ENCODE data around the gene NFATC1.

Gene NFATC1

GRCh38 chr18:79445696-79446561 lies 50.2 kb downstream of the NFATC1 start:
- DNase-seq, result no peak

DNA sequence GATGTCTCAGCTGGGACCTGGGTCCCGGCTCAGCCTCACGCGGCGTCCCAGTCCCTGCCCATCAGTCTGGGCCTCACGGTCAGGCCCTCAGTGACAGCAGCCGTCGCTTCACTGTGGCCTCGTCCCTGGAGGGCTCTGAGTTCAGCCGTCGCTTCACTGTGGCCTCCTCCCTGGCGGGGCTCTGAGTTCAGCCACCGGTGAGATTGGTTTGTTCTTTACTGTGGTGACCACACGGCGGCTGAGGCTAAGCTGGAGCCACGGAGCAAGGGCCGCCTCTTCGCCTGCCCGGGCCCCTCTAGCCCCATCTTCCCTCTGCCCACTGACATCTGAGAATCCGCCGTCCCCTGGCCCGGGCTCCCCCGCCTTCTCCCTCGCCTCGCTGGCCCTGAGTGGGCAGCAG lies 51.2 kb downstream of the NFATC1 start:
- DNase-seq, result no peak

DNA sequence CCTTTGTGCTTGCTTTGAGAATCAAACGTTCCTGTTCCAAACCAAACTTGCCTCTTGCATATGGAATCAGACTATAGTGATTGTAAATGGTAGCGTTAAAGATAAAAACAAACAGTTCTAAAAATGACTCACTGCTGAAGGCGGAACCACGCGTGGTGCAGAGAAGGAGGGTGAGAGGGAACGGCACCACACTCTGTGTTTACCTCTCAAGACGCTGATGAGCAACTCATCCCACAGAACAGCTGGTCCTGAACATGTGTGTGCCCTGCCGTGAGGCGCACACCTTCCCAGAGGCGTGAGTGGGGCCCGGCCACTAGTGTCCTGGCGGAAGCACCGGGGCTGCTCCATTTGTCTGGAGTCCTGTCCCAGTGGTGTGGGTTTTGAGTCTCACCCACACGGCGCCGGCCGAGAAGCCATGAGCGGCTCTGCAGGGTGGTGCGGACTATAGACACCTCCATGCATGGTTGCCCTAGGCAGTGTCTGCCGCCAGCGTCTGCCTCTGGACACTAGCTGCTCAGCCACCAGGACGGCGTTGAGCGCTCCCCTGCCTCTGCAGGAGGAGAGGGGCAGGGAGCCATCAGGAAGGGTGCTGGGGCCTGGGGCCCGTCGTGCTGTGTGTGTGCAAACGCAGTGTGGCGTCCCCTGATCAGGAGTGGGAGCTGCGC lies 52.1 kb downstream of the NFATC1 start:
- DNase-seq, result no peak

DNA sequence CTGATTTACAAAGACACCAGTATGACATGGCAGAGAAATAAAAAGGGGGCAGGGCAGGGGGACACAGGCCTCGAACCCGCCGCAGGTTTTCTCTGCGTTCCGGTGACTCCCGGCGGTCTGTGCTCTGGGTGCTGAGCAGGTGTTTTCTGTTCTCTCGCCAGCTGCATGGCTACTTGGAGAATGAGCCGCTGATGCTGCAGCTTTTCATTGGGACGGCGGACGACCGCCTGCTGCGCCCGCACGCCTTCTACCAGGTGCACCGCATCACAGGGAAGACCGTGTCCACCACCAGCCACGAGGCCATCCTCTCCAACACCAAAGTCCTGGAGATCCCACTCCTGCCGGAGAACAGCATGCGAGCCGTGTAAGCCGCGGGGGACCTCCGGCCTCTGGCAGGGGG lies 52.9 kb downstream of the NFATC1 start:
- DNase-seq, result no peak

- no peak for DNase-seq
Observed at GRCh38 chr18:79449551-79450288, 54.0 kb downstream of the NFATC1 start.

DNA sequence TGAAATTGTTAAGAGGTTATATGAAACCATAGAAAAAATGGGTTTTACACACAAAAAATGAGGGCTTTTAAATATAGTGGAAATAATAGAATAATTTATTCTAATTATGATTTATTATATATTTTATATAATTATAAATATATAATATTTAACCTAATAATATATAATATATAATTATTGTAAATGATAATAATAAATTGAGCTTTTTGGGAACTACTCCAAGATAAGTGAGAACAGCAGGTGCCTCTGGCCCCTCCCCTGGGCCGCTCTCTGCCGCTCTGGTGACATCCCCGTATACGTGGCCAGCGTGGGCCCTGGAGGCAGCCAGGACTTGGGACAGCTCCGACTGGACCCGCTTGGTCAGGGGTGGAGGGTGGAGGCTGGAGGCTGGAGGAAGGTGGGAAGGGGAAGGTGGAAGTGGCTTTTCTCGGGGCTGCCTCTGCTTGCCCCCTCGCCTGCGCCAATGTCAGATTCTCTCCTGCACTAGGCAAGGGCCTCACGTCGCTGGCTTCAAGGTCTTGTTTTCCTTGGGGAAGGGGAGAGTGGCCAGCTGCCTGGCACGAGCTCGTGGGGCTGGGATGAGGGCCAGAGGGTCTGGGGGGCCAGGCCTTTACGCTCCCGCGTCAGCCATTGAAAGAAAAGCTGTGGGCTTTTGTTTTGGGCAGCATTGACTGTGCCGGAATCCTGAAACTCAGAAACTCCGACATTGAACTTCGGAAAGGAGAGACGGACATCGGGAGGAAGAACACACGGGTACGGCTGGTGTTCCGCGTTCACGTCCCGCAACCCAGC lies 54.8 kb downstream of the NFATC1 start:
- DNase-seq, result no peak

DNA sequence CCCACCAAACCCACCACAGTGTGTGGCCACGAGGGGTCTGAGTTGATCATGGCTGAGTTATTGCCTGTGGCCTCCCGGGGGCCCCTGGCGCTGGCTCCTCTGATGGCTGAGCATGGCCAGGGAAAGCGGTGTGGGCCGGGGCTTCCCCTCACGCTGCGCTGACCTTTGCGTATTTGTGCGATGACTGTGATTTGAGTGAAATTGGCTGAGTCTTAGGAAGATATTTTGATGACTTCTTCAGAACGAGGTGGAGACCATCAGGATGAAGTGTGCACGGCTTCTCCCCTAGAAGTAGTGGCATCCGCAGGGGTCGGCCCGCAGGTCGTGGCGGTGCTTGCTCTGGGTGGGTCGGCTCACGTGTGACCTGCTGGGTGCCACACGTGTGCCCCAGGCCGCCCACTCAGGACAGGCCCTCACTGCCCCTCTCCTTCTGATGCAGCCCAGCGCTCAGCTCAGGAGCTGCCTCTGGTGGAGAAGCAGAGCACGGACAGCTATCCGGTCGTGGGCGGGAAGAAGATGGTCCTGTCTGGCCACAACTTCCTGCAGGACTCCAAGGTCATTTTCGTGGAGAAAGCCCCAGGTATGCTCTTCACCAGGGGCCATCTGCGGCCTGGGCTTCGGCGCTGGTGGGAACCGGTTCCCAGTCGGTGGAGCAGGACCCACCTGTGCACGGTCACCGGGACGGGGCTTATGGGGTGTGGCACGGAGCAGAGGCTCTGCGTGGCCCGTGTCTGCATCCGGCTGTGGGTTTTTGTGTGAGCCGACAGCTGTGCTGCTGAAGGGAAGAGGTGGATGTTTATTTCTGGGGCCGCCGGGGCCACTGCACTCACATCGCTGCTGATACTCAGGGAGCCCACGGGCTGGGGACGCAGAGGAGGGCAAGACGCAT lies 55.8 kb downstream of the NFATC1 start:
- no peak for DNase-seq

DNA sequence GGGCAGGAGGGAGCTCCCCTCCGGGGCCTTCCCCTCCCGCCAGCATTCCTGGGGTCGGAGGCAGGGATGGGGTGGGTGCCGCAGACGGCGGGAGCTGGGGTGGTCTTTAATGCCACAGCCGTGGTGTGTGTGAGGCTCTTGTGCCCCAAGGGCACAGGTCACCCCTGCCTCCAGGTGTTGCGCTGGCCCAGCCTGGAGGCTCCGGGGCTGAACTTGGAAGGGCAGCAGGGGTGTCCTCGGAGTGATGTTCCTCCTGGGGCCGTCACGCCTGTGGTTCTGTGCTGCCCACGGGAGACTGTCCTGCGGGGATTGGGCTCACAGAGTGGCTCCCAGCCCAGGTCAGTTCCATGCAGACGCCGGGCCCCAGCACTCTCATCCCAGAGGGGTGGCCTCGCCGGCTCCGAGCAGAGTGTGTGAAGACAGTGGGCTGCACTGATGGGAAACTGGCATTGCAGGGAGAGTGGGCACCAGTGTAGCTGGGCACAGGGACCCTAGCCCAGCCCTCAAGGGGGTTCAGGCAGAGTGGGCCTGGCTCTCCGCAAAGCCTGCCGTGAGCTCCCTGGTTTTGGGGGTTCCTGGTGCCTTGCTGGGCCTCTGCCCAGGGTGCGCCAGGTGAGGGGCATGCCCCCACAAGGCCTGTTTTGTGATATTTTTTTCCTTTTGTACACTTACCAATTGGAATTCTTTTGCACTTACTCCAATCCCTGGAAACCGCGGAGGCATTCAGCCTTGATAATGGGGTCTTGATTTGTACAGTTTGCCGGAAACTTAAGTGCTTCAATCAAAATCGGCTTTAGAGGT lies 56.7 kb downstream of the NFATC1 start:
- DNase-seq, result no peak

DNA sequence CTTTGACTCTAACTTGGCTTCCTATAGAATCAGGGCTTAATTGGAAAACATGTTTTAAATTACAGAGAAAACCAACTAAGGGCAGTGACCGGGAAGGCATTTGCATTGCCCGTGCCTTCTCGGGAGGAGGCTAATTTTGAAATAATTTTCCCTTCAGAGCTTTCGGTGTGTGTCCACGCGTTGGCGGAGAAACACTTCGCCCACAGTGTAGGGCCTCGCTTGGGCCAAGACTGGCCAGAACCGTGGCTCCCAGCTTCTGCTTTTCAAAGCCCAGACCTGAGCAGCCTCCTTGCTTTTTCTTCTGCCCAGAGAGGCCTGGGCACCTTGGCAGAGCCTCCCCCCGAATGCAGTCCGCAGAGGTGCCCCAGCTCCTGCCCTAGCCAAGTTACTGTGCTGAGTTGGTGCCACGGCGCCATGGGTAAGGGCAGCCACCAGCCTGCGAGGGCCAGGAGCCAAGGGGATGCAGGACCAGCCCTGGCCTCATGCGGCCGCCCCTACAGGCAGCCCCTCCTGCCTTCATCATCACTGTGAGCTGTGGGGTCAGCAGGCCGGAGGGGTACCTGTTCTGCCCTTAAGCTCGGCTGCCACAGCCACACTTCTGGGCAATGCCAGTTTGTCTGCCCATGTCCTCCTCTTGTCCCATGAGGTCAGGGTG lies 57.4 kb downstream of the NFATC1 start:
- DNase-seq, result no peak

DNA sequence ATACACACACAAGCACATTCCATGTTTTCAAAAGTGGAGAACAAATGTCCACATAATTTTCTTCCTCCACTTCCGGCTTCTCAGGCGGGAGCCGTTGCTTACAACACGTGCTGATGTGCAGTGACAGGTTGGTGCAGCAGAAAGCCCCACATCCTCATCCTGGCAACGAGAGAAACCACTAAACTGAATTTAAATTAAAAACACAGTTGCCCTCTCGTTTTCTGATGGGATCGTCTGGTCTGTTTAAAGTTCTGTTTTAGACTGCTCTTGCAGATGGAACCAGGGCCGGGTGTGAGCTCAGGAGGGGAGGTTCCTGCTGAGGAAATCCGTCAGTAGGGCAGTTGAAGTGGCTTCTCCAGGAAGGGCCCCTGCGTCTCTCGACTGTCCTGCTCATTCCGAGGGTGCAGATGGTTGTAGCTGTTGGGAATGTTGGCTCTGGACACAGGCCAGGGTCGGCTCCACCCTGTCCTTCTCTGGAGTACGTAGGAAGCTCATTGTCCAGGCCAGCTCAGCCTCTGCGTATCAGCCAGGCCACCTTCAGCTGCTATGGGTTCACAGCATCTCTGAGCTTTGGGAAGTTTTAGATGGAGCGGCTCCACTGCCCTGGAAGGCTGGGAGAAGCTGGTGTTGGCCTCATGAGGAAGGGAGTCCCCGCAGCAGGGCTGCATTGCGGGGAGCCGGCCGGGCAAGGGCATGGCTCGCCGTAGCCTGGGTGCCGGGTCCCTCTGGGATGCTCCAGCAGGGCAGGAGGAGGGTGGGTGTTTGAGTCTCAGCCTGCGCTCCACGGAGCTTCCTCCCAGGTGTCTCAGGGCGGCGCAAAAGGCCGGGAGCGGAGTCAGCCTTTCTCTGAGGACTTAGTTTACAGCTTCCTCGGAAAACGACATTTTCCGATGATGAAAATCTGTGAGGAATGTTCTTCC lies 58.3 kb downstream of the NFATC1 start:
- no peak for DNase-seq

DNA sequence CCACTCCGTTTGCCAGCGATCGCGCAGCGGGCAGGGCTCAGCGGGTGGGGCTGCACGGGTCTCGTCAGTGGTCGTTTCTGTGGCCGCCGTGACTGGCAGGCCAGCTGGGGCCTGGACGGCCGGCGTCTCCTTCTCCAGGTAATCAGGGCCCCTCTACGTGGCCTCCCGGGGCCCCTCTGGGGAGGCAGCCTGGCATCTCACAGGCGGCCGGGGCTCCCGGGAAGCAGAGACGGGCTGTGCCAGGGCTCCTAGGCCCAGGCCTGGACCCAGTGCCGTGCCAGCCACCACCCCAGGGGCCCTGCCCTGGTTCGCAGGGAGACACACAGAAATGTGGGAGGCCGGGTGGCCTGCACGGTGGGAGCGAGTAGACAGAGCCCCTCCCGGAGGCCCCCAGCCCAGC lies 59.5 kb downstream of the NFATC1 start:
- DNase-seq, result no peak

DNA sequence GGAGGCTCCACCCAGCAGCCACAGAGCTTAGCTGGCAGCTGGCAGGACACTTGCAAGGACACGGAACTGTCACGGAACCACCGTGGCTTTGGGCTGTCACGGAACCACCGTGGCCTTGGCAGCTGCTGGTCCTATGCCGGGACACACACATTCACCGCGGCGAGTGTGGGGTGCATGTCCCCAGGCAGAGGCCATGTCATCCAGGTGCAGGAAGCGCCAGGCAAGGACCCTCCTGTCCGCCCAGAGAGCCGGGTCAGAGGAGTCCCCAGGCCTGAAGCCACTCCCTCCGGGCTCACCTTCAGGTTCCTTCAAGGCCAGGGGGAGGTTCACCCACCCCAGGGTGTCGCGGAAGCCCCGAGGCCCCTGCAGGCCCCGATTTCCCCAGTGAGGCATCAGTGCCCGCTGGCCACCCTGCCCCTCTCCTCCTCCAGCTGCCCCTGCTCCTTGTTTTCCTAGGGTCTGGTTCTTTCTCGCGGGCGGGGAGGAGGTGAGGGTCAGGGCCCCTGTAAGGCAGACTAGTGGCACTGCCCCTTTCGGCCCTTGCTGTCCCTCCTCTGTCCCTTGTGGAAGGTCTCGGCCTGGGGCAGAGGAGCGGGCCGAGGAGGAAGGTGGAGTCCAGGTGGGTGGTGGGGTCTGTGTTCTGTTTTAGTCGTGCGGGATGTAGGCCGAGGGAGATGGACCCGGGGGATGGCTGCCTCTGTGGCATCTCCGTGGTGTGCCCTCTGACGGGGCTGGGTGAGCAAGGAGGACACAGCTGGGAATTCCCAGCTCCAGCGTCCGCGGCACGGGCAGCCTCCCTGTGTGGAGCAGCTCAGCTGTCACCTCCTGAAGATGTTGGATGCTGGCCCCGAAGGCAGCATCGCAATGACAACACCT lies 60.6 kb downstream of the NFATC1 start:
- no peak for DNase-seq

- DNase-seq, result no peak
Observed at GRCh38 chr18:79457239-79457638, 61.5 kb downstream of the NFATC1 start.

- DNase-seq, result no peak
Observed at GRCh38 chr18:79457652-79458051, 61.9 kb downstream of the NFATC1 start.

DNA sequence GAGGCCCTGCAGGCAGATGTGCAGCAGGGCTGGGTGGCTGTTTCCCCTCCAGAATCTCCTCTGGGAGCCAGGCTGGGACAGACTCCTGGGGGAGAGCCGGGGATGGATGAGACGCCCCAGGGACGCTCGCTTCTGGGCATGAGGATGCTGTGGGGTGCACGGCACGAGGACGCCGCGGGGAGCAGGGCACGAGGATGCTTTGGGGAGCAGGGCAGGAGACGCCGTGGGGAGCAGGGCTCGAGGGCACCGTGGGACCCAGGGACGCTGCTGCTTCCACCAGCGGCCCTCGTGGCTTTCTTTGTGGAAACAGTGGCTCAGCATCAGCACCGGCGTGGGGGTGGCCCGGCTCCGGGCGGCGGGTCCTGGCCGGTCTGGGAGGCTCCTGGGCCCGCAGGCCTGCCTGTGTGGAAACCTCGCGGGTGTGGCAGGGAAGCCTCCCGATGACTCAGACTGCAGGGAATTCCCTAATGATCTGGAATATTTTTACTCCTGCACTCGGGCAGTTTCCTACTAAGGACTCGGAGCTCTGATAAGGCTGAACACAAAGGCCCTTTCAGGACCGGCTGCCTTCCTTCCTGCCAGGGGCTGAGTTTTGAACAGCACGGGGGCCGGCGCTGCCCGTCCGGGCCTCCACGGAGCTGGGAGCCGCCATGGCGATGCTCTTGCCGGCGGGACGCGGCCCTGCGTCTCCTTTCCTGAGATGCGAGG lies 62.6 kb downstream of the NFATC1 start:
- DNase-seq, result peak; percentile 7 to 67

DNA sequence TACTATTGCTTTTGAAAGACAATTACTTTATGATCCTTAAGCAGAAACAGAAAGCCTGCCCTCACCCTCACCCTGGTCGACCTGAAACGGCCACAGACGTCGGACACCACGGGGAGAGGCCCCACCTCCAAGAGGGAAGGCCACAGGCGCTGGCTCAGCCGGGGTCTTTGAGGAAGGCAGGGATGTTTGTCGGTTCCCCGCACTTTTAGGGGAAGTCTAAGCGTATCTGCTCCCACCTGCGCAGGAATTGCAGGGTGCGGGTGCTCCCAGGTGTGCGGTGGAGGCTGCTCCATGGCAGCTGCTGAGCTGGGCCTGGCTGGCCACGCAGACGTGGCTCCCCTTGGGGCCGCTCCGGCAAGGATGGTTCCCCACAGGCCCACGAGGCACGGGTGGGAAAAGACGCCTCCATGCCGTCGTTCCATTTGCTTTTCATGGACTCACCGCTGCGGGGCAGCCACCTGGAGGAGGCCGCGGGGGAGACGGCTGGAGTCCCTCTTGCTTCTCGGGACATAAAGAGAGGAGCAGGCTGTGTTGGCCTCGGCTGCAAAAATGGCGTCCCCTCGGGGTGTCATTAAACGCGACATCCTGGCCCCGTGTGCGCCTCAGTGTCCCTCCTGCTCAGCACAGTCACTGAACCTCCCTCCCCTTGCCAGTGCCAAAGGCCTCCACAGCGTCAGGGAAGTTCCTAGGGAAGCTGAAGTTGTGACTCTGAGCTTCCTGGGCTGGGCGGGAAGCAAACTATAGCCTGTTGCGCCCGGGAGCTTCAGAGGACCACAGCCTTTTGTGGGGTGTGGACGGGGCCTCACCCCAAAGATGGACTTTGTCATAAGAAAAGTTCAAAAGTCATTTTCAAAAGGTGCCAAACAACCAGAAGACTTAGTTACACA lies 63.4 kb downstream of the NFATC1 start:
- no peak for DNase-seq

Data from SW 1271 (cell line).